HEK293T (cell line): ENCODE results near the gene TBC1D16.

ENCODE experiments used
- ELF4 ChIP-seq: fragments of 450-650 bp; IDR thresholded peaks from 2 replicates; pipeline ENCODE4 v1.6.1; 2017; ENCODE audit warnings: antibody characterized with exemption
- SP1 ChIP-seq: fragments of 450-650 bp; IDR thresholded peaks from 2 replicates; pipeline ENCODE4 v1.6.1; 2017
- SUZ12 ChIP-seq: fragments of 450-650 bp; IDR thresholded peaks from 2 replicates; pipeline ENCODE4 v1.6.1; 2016; ENCODE audit warnings: mild to moderate bottlenecking

- no peak for TF ChIP-seq ELF4
- TF ChIP-seq SUZ12, result no peak
- TF ChIP-seq SP1, result no peak
These were observed 34.5 kb downstream of the TBC1D16 start for GRCh38 chr17:80000981-80001775.
